Activated effector memory CD4-positive, alpha-beta T cell treated with anti-CD3 and anti-CD28 coated beads, Interleukin-2, amount 50 U/mL, for 16 hours (primary cell): ENCODE measurements around the gene ARHGAP22.

Source experiments
- DNase-seq: peaks from one replicate; pipeline ENCODE4 v3.0.0-alpha.2; 2020

ARHGAP22 gene

GRCh38 chr10:48495282-48496045 lies 109.4 kb downstream of the ARHGAP22 start:
- peak; percentile 37 for DNase-seq

GRCh38 chr10:48494611-48495010 lies 110.3 kb downstream of the ARHGAP22 start:
- peak; percentile 41 for DNase-seq

- peak; percentile 49 for DNase-seq
Measured at GRCh38 chr10:48494073-48494472, 110.8 kb downstream of the ARHGAP22 start.

GRCh38 chr10:48493083-48493871 lies 111.6 kb downstream of the ARHGAP22 start:
- DNase-seq = peak; percentile 54

- DNase-seq = no peak
Measured at GRCh38 chr10:48492201-48492600, 112.7 kb downstream of the ARHGAP22 start.

- DNase-seq = peak; percentile 43
Measured at GRCh38 chr10:48491392-48492139, 113.3 kb downstream of the ARHGAP22 start.

- DNase-seq = peak; percentile 36
Measured at GRCh38 chr10:48490946-48491345, 113.9 kb downstream of the ARHGAP22 start.

GRCh38 chr10:48490571-48490940 lies 114.3 kb downstream of the ARHGAP22 start:
- DNase-seq = peak; percentile 44

GRCh38 chr10:48489099-48489498 lies 115.8 kb downstream of the ARHGAP22 start:
- DNase-seq = no peak

- DNase-seq = no peak
Measured at GRCh38 chr10:48487244-48487643, 117.6 kb downstream of the ARHGAP22 start.

- no peak for DNase-seq
Measured at GRCh38 chr10:48485711-48486110, 119.2 kb downstream of the ARHGAP22 start.

GRCh38 chr10:48484911-48485310 lies 120.0 kb downstream of the ARHGAP22 start:
- DNase-seq = no peak

- no peak for DNase-seq
Measured at GRCh38 chr10:48482207-48482606, 122.7 kb downstream of the ARHGAP22 start.

GRCh38 chr10:48481385-48481784 lies 123.5 kb downstream of the ARHGAP22 start:
- no peak for DNase-seq

GRCh38 chr10:48480397-48481374 lies 124.2 kb downstream of the ARHGAP22 start:
- DNase-seq = peak; percentile 51

GRCh38 chr10:48478980-48479811 lies 125.7 kb downstream of the ARHGAP22 start:
- DNase-seq = peak; percentile 52

GRCh38 chr10:48478469-48478868 lies 126.4 kb downstream of the ARHGAP22 start:
- DNase-seq = peak; percentile 43

- DNase-seq = no peak
Measured at GRCh38 chr10:48477616-48478015, 127.3 kb downstream of the ARHGAP22 start.

- DNase-seq = no peak
Measured at GRCh38 chr10:48477141-48477540, 127.7 kb downstream of the ARHGAP22 start.

GRCh38 chr10:48476279-48476982 lies 128.4 kb downstream of the ARHGAP22 start:
- DNase-seq = peak; percentile 43

GRCh38 chr10:48475943-48476278 lies 129.0 kb downstream of the ARHGAP22 start:
- no peak for DNase-seq
